ENCODE measurements around the gene AP5Z1. TPM values are rescaled to one million over a fixed set of nuclear protein-coding genes. Genes with fewer than 3 reads are reported as not detected.

Gene AP5Z1
- polyA plus RNA-seq, 3 donors: 30.8 to 75.2 (median 33.8) TPM

DNA sequence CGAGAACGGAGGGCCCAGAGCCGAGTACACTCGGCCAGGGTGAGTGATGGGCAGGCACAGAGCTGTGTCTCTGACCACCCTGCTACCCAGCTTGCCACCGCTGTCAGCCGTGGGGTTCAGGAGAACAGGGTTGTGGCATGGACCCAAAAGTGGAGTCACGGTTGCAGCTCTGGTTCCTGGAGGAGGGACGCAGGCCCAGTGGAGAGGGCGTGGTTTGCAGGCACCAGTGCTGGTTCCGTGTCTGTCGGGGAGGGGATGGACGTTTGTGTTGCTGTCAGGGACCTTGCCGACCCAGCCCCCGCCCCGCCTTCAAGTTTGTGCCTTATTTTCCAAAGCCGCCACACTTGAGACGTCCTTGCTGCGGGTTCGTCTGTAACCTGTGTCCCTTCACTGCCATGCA is 45.1 kb upstream of the AP5Z1 start:
- Histone ChIP-seq H3K27me3 (ENCODE audit: control insufficient read depth in 2 of 2, insufficient read depth in 2 of 2, low read length in 2 of 2) (no peaks in the 10 kb centered on the region), H3K27ac (ENCODE audit: low read depth in 1 of 2, low read length in 2 of 2) (peak overlapping the region in 1 of 2 donors; percentile 22), H3K4me1 (ENCODE audit: control insufficient read depth in 1 of 2, insufficient read depth in 2 of 2, low read length in 2 of 2) (peaks cover 30 to 40% of the 10 kb centered on the region in 2 donors), H3K79me2 (ENCODE audit: insufficient read depth, low read length) (peaks cover 93% of the 10 kb centered on the region), H2AFZ (ENCODE audit: insufficient read depth, low read depth, low read length, poor library complexity, severe bottlenecking) (no peak overlapping the region), H4K20me1 (ENCODE audit: insufficient read depth, low read length) (peaks cover 86% of the 10 kb centered on the region), H3K9ac (ENCODE audit: insufficient read depth, low read length, poor library complexity, severe bottlenecking) (no peak overlapping the region), H3K4me3 (replicated peaks in 1 of 3; ENCODE audit: low read depth in 2 of 3, low read length in 3 of 3) (no peak overlapping the region), H3K4me2 (replicated peaks; ENCODE audit: extremely low read depth, low read length, poor library complexity, severe bottlenecking) (no peak overlapping the region), H3K9me3 (replicated peaks in 1 of 2; ENCODE audit: control insufficient read depth in 1 of 2, insufficient read depth in 1 of 2, low read length in 2 of 2) (no peaks in the 10 kb centered on the region), H3K36me3 (replicated peaks in 1 of 2; ENCODE audit: control insufficient read depth in 1 of 2, insufficient read depth in 2 of 2, low read length in 2 of 2) (peaks cover 4 to 40% of the 10 kb centered on the region in 2 donors)
- TF ChIP-seq, protein P1, sequence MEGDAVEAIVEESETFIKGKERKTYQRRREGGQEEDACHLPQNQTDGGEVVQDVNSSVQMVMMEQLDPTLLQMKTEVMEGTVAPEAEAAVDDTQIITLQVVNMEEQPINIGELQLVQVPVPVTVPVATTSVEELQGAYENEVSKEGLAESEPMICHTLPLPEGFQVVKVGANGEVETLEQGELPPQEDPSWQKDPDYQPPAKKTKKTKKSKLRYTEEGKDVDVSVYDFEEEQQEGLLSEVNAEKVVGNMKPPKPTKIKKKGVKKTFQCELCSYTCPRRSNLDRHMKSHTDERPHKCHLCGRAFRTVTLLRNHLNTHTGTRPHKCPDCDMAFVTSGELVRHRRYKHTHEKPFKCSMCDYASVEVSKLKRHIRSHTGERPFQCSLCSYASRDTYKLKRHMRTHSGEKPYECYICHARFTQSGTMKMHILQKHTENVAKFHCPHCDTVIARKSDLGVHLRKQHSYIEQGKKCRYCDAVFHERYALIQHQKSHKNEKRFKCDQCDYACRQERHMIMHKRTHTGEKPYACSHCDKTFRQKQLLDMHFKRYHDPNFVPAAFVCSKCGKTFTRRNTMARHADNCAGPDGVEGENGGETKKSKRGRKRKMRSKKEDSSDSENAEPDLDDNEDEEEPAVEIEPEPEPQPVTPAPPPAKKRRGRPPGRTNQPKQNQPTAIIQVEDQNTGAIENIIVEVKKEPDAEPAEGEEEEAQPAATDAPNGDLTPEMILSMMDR (IDR thresholded peaks at IDR 0.05): no peak
- H3K9me3 Mint-ChIP-seq: peaks cover 0 to 4% (median 0%) of the 10 kb centered on the region in 7 donors
- no peaks in the 10 kb centered on the region for H3K27me3 Mint-ChIP-seq (ENCODE audit: low read depth in 3 of 3)
- no peak overlapping the region for H3K4me3 Mint-ChIP-seq
- 94% methylated on average over 18 of the region's 19 CpGs for WGBS (ENCODE audit: insufficient coverage)
- intact Hi-C loops (cut with micrococcal nuclease): no loop called here
- DNase-seq: no peak
- H3K36me3 Mint-ChIP-seq: peaks cover 18 to 43% of the 10 kb centered on the region in 2 donors
- peak overlapping the region in 1 of 7 donors; percentile 46 for H3K27ac Mint-ChIP-seq
- H3K4me1 Mint-ChIP-seq: peaks cover 48% of the 10 kb centered on the region

DNA sequence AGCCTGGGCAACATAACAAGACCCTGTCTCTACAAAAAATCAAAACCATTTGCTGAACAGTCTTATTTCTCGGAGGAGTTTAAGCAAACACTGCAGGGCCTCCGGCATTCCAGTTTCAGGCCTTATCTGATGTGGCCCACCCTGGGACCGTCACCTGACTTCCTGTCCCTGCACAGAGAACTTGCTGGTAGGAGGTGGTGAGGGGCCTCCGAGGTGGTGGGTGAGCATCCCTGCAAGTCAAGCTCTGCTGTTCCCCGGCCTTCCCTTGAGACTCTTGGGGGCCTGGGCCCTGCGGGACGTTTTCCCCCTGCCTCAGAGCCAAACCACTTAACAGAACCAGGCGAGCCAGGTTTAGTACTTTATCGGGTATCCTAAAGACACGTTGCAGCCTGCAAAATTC is 44.5 kb upstream of the AP5Z1 start:
- Histone ChIP-seq H3K9me3 (replicated peaks in 1 of 2; ENCODE audit: control insufficient read depth in 1 of 2, insufficient read depth in 1 of 2, low read length in 2 of 2) (no peaks in the 10 kb centered on the region), H3K4me2 (replicated peaks; ENCODE audit: extremely low read depth, low read length, poor library complexity, severe bottlenecking) (no peak overlapping the region), H3K36me3 (replicated peaks in 1 of 2; ENCODE audit: control insufficient read depth in 1 of 2, insufficient read depth in 2 of 2, low read length in 2 of 2) (peaks cover 4 to 43% of the 10 kb centered on the region in 2 donors), H3K4me1 (ENCODE audit: control insufficient read depth in 1 of 2, insufficient read depth in 2 of 2, low read length in 2 of 2) (peaks cover 26 to 35% of the 10 kb centered on the region in 2 donors), H4K20me1 (ENCODE audit: insufficient read depth, low read length) (peaks cover 87% of the 10 kb centered on the region), H3K27ac (ENCODE audit: low read depth in 1 of 2, low read length in 2 of 2) (no peak overlapping the region), H2AFZ (ENCODE audit: insufficient read depth, low read depth, low read length, poor library complexity, severe bottlenecking) (no peak overlapping the region), H3K9ac (ENCODE audit: insufficient read depth, low read length, poor library complexity, severe bottlenecking) (no peak overlapping the region), H3K27me3 (ENCODE audit: control insufficient read depth in 2 of 2, insufficient read depth in 2 of 2, low read length in 2 of 2) (no peaks in the 10 kb centered on the region), H3K4me3 (replicated peaks in 1 of 3; ENCODE audit: low read depth in 2 of 3, low read length in 3 of 3) (no peak overlapping the region), H3K79me2 (ENCODE audit: insufficient read depth, low read length) (peaks cover 98% of the 10 kb centered on the region)
- TF ChIP-seq, protein P1 (IDR thresholded peaks at IDR 0.05): no peak
- H3K27ac Mint-ChIP-seq: peak overlapping the region in 1 of 7 donors; percentile 42
- H3K4me3 Mint-ChIP-seq: no peak overlapping the region
- peaks cover 43% of the 10 kb centered on the region for H3K4me1 Mint-ChIP-seq
- peaks cover 22 to 47% of the 10 kb centered on the region in 2 donors for H3K36me3 Mint-ChIP-seq
- H3K9me3 Mint-ChIP-seq: peaks cover 0 to 4% (median 0%) of the 10 kb centered on the region in 7 donors
- DNase-seq: no peak
- no peaks in the 10 kb centered on the region for H3K27me3 Mint-ChIP-seq (ENCODE audit: low read depth in 3 of 3)
- intact Hi-C loops (cut with micrococcal nuclease): no loop called here
- 73% methylated on average over 7 of the region's 10 CpGs for WGBS (ENCODE audit: insufficient coverage)
